ENCODE data around the gene CLEC5A.

DNA sequence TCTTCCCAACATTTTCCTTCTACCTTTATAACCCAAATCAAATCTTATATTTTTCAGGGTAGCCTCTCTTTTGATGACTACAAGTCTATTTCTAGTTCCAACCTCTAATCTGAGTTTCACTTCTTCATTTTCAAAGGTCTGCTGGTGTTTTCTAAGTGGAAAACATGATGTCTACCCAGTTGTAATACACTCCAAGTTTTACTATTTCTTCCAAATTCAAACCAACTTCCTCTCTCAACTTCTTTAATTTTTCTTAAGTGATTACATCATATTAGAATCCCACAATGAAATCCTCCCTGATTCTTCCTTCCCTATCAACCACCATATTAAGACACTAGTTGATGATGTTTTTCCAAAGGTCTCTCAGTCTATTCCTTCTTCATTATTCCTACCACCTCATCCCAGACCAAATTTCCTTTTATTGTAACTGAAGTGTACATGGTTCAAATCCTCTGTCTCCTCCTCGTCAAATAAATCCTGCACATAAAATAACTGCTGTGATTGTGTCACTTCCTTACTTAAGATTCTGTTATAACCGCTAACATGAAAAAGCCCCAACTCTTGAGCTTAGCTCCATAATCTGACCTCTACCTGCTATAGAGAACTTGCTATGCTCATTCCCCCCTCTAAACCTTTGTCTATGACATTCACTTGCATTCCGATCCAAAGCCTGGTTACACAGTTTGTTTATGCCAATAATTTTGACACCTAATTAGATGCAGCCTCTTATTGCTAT is 14.1 kb upstream of the CLEC5A start:
- TF ChIP-seq FOXK2 (IDR thresholded peaks at IDR 0.05) (no peak), PKNOX1 (IDR thresholded peaks at IDR 0.05) (no peak), HDGF (IDR thresholded peaks at IDR 0.05; ENCODE audit: borderline replicate concordance) (no peak), SP1 (IDR thresholded peaks at IDR 0.05) (no peak), TARDBP (IDR thresholded peaks at IDR 0.05) (no peak)
